HG02852 (cell line): Measurements from ENCODE around the gene SHLD1.
"Not testable (repeated sequence)": the region's sequence is repeated elsewhere in the genome, so short reads cannot be mapped to it uniquely, and the experiment has no call there.

Experiments used
- ATAC-seq: cut with Tn5 transposase; IDR thresholded peaks from one replicate; pipeline ENCODE4 v1.9.1; 2021; ENCODE audit warnings: mild to moderate bottlenecking, moderate library complexity; ENCODE audit not compliant: unreplicated experiment

The SHLD1 gene

DNA sequence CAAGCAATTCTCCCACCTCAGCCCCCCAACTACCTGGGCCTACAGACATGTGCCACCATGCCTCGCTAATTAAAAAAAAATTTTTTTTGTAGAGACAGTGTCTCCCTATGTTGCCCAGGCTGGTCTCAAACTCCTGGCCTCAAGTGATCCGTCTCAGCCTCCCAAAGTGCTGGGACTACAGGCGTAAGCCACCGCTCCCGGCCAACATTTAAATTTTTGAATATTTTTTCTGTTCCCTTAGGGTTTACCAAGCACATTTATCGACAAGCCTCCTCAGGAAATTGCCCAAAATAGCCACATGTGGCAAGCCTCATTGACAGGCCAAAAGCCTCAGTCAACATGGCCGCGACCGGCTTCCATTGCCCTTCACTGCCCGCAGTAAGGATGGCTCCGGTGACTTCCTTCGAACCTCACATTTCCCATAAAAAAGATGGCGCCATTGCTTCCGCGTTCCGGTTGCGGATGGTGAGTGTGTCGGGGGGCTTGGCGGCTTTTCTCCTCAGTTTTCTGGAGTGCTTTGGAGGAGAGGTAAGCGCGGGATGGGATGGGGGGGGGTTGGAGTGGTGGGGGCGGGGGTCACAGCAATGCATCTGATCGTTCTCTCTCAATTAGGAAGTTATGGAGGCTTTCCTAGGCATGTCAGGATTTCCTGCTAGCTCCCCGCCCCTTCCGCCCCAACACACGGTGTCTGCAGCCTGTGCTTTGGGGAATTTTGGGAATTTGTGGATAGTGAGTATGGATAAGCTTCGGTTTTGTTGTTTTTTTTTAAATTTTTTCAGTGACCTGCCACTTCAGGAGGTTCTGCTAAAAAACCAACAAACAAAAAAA is at the start of gene SHLD1:
Gene SHLD1 (plus strand): TSS at position 450 of the 828 bp plus-strand sequence. CDS start 22,465 bp downstream, outside the sequence.
- peak; percentile 96 for ATAC-seq

GRCh38 chr20:5702339-5702738 is 47.9 kb upstream of the SHLD1 start:
- not testable (repeated sequence) for ATAC-seq

- ATAC-seq, result no peak
Measured at GRCh38 chr20:5703681-5704101, 46.5 kb upstream of the SHLD1 start.

GRCh38 chr20:5705827-5706226 is 44.4 kb upstream of the SHLD1 start:
- no peak for ATAC-seq

DNA sequence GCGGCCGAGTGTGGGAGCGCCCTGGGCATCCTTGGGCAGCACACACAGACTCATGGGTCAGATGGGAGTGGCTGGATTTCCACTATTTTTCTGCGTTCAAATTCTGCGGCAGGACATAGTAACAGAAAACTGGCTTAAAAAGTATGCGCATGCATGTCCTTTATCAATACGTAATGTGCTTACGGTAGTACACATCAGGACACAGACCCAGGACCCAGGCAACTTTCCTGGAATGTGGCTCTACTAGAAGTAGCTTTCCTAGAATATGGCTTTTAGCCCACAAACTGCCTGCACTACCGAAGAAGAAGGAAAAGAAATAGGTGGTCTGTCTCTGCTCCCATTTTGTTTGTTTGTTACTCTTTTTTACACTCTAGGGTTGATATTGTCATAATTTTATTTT is 43.4 kb upstream of the SHLD1 start:
- ATAC-seq, result no peak

GRCh38 chr20:5710551-5710950 is 39.6 kb upstream of the SHLD1 start:
- no peak for ATAC-seq

- no peak for ATAC-seq
Measured at GRCh38 chr20:5714261-5715041, 35.8 kb upstream of the SHLD1 start.

- no peak for ATAC-seq
Measured at GRCh38 chr20:5715071-5715841, 34.9 kb upstream of the SHLD1 start.

DNA sequence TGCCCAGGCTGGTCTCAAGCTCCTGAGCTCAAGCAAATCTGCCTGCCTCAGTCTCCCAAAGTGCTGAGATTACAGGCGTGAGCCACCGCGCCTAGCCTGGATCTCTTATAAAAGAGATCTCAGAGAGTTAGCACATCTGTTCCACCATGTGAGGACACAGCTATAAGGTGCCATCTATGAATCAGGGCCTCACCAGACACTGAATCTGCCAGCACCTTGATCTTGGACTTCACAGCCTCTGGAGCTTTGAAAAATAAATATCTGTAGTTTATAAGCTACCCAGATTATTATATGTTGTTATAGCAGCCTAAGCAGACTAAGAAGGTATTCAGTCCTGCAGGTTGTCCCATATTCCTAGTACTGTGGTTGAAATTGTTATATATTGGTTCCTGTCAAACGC is 33.2 kb upstream of the SHLD1 start:
- ATAC-seq, result no peak

GRCh38 chr20:5718896-5719595 is 31.2 kb upstream of the SHLD1 start:
- no peak for ATAC-seq

DNA sequence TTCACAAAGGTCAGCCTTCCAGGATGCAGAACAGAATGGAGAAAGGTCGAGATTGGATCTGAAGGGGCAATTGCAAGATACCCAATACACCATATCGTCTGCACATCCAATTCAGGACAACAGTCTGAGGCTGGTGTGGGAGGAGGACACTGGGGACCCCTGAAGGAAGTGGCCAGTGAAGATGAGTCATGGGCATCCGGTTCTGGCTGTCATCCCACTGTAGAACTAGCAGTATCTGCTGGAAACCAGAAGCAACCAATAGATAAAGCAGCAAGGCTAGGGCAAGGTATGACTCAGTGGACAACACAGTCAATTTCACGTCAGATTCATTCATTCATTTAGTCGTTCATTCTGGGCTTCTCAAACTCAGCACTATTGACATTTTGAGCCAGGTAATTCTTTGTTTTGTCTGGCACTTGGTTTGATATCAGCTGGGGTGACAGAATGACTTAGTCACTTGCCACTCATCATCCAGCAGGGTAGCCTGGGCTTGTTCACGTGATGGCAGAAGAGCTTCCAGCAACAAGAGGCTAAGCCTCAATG is 30.3 kb upstream of the SHLD1 start:
- no peak for ATAC-seq

GRCh38 chr20:5720696-5721095 is 29.5 kb upstream of the SHLD1 start:
- no peak for ATAC-seq

- ATAC-seq, result not testable (repeated sequence)
Measured at GRCh38 chr20:5721356-5721755, 28.8 kb upstream of the SHLD1 start.

GRCh38 chr20:5722927-5723326 is 27.3 kb upstream of the SHLD1 start:
- ATAC-seq, result no peak

DNA sequence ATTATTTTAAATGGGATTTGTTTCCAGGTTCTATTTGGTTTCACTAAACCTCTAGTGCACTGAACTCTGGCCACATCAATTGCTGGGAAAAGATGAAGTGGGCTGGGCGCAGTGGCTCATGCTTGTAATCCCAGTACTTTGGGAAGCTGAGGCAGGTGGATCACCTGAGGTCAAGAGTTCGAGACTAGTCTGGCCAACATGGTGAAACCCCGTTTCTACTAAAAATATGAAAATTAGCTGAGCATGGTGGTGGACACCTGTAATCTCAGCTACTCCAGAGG is 25.1 kb upstream of the SHLD1 start:
- not testable (repeated sequence) for ATAC-seq

DNA sequence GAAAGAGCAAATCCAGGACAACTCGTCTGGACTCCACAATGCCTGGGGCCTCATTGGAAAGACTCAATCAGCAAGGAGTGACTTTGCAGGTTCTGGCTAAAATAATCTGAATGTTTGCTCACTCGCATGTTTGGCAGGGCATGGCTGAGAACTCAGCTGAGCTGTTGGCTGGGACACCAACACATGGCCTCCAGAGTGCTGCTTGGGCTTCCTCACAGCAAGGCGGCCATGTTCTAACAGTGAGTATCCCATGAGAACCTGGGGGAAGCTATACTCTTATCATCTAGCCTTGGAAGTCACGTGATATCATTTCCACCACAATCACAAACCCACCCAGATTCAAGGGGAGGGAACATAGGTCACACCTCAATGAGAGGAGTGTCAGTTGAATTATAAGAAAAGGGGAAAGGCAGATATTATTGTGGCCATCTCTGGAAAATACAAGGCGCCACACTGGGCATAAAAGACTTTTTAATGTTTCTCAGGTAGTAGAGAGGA is 23.1 kb upstream of the SHLD1 start:
- no peak for ATAC-seq

GRCh38 chr20:5729348-5729747 is 20.9 kb upstream of the SHLD1 start:
- no peak for ATAC-seq

- no peak for ATAC-seq
Measured at GRCh38 chr20:5730131-5730530, 20.1 kb upstream of the SHLD1 start.

GRCh38 chr20:5731753-5732366 is 18.3 kb upstream of the SHLD1 start:
- no peak for ATAC-seq

GRCh38 chr20:5734602-5735001 is 15.6 kb upstream of the SHLD1 start:
- no peak for ATAC-seq
